EL (cell line): ENCODE measurements around the gene CLIP1.
A peak's percentile ranks its signal among the peaks of the same experiment; 100 is the strongest.
"Not testable (repeated sequence)": the region's sequence is repeated elsewhere in the genome, so short reads cannot be mapped to it uniquely, and the experiment has no call there.

ENCODE experiments used
- DNase-seq: peaks from one replicate; pipeline ENCODE4 v3.0.0-alpha.2; 2016

The CLIP1 gene

GRCh38 chr12:122308811-122309210 lies 113.7 kb downstream of the CLIP1 start:
- peak; percentile 31 for DNase-seq

DNA sequence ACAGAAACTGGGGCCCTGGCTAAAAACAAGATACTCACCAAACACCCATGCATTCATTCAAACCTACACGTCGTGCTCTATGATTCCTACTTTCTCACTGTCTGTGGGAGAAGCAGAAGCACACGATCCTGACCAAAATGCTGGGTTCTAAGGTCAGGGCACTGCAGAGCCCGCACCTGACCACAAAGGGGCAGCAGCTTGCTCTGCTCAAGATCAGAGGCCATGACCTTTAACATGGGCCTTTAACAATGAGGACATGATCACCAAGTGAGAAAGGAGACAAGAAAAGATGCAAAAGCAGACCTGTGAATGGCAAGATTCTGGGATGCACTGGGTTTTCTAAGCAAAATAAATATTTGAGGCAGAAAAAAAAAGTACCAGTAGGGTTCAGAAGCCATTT lies 116.1 kb downstream of the CLIP1 start:
- no peak for DNase-seq

DNA sequence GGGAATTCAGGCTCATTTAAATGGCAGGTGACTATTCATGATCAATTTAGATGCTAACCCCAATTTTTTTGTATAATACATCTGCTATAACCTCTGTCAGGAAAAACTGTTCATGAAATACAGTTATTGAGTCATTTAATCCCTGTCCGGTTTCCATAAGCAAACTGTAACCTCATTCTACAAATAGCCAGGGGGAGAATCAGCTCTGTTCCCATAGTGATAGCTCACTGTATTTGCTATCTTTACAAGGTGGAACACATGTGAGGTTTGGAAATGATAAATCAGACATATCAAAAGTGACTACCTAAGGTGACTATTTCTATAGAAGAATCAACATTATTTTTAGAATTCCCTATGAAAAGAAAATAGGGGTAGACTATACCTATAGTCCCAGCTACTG lies 117.5 kb downstream of the CLIP1 start:
- DNase-seq = no peak

- no peak for DNase-seq
Measured at GRCh38 chr12:122303068-122303467, 119.4 kb downstream of the CLIP1 start.

DNA sequence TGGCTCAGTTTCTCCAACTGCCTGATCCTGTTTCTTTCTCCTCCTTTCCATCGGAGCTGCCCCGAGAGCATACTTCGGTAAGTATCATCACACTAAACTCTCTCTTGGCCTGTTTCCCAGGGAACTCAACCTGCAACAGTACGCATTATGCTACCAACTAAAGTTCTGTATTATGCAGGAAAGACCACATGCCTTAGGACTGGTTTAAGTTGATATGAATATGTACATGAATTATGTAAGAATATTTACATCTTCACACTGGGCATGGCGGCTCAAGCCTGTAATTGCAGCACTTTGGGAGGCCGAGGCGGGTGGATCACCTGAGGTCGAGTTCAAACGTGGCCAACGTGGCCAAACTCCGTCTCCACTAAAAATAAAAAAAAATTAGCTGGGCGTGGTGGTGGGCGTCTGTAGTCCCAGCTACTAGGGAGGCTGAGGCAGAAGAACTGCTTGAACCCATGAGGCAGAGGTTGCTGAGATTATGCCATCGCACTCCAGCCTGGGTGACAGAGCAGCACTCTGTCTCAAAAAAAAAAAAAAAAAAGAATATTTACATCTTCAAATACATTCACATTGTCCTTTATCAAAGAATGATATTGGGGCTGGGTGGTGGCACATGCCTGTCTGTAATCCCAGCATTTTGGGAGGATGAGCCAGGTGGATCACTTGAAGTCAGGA lies 124.3 kb downstream of the CLIP1 start:
- DNase-seq = no peak

DNA sequence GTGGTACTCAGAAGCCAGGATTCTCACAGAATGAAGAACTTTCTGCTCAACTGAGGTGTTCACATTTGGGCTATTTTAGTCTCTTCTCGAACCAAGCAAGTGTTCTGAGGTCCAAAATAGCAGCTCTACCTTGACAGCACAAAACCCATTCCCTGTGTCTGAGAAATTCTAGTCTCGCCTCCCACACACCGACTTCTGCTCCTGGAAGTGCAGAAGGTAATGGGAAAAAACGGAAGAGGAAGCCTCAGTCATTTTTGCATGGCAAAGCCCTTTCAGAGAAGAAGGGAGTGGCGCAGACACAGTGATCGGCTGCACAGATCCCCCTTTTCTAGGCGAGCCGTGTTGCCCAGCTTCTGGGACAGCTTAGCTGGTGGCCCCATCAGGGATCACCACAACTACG lies 125.0 kb downstream of the CLIP1 start:
- no peak for DNase-seq

DNA sequence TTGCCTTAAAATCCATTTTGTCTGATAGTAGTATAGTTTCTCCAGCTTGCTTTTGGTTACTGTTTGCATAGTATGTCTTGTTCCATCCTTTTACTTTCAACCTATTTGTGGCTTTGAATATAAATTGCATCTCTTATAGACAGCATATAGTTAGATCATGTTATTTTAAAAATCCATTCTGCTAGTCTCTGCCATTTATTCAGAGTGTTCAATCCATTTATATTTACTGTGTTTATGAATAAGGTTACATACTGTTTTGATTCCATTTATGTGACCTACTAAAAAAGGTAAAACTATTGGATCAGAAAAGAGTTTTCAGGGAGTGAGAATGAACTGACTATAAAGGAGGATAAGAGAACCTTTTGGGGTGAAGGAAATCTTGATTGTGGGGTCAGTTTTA lies 126.6 kb downstream of the CLIP1 start:
- DNase-seq = no peak

DNA sequence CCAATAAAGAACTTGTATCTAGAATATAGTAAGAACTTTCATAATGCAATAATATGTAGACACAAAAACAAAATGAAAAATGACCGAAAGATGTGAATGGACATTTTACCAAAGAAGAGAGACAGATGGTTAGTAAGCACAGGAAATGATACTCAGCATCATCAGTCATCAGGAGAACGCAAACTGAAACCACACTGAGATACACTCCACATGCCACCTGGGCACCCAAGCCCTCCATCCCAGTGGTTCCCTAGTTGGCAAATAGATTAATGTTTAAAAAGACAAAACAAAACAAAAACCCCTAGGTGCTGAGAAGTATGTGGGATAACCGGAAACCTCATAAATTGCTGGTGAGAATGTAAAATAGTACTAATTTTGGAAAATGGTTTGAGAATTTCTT lies 129.4 kb downstream of the CLIP1 start:
- no peak for DNase-seq

DNA sequence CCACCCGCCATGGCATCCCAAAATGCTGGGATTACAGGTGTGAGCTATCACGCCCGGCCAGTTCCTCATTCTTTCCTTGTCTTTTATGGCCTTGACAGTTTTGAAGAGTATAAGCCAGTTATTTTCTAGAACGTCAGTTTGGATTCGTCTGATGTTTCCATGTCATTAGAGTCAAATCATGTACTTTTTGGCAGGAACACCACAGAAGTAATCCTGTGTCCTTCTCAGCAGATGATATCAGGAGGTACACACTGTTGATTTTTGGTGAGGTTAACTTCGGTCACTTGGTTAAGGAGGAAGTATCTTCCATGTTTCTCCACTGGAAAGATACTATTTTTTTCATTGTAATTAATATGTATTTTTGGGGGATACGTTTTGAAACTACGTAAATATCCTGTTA lies 131.0 kb downstream of the CLIP1 start:
- DNase-seq = no peak

DNA sequence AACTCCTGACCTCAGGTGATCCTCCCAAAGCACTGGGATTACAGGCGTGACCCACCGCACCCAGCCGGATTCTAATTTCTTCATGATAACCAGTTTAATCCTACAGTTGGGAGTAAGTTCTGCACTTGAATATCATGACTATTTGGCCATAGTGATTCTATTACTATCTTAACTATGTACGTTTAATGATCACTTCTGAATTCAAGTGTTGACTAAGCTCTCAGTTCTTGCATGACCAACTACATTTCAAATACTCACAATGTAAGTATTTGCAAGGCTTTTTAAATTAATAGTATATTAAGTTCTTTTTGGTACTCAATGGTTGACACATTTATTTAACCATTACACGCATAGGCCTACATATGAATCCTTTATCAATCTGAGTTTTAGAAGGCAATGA lies 138.8 kb downstream of the CLIP1 start:
- no peak for DNase-seq

DNA sequence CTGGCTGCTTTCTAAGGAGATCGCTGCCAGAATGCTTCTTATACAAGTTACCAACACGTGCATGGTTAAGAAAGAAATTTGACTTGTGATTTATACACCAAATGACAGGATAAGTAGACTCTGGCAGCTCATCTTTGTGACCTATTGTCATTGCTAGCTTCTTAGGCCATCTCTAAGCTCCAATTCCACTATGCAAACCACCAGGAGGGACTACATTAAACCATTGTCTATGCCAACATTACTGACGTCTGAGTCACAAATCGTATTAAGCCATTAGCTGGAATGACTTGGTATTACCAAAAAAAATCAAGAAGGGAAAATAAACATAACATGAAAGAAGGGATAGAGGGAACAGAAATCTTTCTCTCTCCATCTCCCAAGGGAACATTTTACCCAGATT lies 140.4 kb downstream of the CLIP1 start:
- DNase-seq = peak; percentile 83

DNA sequence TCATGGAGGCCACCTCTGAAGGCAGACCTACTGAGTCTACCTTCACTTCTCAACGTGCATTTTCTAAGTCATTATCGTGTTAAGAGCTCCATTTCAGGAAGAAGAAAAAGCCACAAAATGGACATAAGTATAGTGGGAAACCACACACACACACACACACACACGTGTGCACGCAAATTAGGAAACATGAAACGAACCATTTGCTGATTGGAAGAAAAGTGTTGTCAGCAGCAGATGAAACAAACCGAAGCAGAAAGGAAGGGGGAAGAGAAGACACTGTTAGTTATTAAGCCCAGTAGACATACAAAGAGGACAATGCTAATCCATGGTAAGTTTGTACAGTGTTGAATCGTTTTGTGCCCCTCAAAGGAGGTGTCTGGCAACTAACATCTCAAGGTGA lies 146.2 kb downstream of the CLIP1 start:
- DNase-seq = no peak

- no peak for DNase-seq
Measured at GRCh38 chr12:122275459-122275858, 147.0 kb downstream of the CLIP1 start.

DNA sequence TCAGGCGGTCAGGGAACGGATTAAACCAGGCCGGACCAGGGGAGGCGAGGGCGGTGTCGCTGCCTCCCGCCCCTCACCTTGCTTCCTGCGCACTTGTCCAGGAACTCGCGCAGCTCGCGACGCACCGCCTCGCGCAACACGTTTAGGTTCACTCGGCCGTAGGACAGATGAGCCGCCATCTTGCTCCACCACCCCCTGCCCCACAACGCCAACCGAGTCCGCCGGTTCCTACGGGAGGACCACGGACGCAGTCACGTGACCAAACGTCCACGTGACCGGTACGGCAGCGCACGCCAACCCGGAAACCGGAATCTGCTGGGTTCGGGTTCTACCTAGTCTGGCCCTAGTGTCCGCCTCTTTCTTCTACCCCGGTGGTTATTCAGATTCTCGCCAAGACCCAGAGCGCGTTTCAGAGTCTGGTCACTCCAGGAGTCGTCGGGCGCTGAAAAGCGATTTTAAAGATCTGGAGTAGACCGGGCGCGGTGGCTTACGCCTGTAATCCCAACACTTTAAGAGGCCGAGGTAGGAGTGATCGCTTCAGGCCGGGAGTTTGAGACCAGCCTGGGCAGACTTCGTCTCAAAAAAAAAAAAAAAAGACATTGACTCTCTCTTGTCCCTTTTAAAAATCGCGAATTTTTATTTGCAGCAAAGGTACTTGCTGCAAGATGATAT lies 156.1 kb downstream of the CLIP1 start, which contains the start of gene VPS33A:
VPS33A (minus strand) TSS at position 265 of the 672 bp plus-strand sequence; CDS start at position 179, 86 bp downstream.
- peak; percentile 97 for DNase-seq

DNA sequence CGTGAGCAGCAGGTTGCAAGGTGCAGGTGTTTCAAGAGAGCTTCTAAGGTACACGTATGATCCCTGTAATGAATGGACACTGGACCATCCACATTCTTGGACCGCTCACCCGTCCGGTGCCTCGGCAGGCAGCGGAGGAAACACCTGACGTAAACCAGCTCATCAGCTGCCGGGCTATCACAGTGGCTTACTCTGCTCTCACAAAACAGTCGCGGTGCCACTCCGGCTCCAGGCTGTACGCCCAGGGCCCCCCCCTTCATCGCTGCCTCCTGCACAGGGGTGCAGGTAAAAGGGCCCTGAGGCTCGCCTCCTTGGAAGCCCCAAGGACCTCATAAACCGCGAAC lies 156.6 kb downstream of the CLIP1 start:
- no peak for DNase-seq

GRCh38 chr12:122265476-122265875 lies 157.0 kb downstream of the CLIP1 start:
- no peak for DNase-seq

DNA sequence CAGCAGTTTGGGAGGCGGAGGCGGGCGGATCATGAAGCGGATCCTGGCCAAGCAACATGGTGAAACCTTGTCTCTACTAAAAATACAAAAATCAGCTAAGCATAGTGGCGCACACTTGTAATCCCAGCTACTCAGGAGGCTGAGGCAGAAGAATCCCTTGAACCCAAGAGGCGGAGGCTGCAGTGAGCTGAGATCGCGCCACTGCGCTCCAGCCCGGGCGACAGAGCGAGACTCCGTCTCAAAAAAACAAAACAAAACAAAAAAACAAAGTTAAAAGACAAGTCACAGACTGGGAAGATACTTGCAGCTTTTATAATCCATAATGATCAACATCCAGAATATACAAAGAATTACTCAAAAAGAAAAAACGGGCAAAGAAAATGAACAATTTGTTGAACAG lies 161.7 kb downstream of the CLIP1 start:
- DNase-seq = not testable (repeated sequence)

DNA sequence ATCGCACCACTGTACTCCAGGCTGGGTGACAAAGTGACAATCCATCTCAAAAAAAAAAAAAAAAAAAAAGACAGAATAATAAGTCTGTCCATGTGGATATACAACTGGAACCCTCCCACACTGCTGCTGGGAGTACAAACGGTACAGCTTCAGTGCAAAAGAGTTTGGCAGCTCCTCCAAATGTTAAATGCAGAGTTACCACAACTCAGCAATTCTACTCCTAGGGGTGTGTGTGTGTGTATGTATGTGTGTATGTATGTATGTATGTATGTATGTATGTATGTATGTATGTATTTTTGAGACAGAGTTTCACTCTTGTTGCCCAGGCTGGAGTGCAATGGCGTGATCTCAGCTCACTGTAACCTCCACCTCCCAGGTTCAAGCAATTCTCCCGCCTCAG lies 163.5 kb downstream of the CLIP1 start:
- not testable (repeated sequence) for DNase-seq

DNA sequence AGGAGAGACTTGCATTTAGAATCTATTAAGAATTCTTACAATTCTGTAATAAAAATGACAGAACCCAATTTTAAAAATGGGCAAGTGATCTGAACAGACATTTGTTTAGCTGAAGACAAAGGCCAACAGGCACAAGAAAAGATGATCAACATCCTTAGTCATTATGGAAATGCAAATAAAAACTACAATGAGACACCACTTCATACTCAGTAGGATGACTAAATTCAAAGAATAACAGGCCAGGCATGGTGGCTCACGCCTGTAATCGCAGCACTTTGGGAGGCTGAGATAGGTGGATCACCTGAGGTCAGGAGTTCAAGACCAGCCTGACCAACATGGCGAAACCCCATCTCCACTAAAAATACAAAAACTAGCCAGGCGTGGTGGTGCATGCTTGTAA lies 164.0 kb downstream of the CLIP1 start:
- DNase-seq = not testable (repeated sequence)

GRCh38 chr12:122250536-122250935 lies 171.9 kb downstream of the CLIP1 start:
- DNase-seq = no peak

GRCh38 chr12:122250047-122250446 lies 172.4 kb downstream of the CLIP1 start:
- DNase-seq = no peak

- DNase-seq = no peak
Measured at GRCh38 chr12:122245553-122245952, 176.9 kb downstream of the CLIP1 start.

DNA sequence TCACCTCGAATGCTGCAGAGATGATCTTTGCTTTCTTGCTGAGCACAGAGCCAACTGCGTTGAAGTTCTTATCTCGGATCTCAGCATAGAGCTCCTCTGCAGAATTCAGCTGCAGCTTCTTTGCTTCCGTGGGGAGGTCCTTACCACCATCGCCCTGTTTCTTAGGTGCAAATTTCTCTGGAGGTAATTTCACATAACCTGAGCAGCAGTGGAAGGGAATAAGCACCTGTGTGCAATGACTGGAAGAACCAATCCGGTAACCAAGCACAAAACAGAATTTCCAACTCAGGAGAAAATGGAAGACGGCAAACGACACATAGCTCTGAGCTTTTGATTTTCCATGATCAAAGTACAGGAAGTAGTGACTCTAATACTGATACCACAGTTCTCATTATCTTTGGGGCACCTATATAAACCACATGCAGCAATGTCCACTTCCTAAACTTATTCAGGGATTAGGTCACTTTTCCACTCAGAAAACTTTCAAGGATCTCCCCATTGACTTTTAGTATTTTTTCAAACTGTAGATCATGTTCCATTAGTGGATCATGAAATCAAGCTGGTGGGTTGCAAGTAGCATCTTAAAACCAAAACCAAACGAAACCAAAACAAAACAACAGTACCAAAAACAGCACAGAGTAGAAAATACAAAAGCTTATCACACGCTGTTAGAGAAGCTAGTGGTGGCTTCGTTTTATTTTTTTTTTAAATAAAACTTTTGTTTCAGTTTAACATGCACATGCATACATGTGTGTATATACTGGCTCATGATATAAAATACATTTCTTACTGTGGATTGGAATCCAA lies 177.7 kb downstream of the CLIP1 start:
- no peak for DNase-seq

DNA sequence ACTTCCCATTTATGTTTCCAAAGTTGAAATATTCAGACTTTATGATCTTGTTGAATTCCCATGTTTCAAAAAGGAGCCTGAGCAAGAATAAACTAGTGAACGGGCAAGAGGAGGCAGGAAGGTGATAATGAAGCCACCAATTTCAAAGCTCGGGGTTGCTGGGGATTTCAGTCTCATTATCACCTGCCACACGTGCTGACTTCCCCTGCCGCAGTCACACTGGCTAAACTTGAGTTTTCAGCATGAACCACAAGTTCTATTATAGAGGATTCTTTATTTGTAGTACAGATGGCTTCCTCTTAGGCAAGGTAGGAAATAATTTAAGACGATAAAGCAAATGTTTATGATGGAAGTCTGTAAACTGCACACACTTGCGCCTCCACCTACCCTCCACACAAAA lies 178.5 kb downstream of the CLIP1 start:
- no peak for DNase-seq
